HG02885 (cell line): Measurements from ENCODE around the gene AGO4.
A peak's percentile ranks its signal among the peaks of the same experiment; 100 is the strongest.
"Not testable (repeated sequence)": the region's sequence is repeated elsewhere in the genome, so short reads cannot be mapped to it uniquely, and the experiment has no call there.

Experiments used
- ATAC-seq: cut with Tn5 transposase; IDR thresholded peaks from one replicate; pipeline ENCODE4 v1.9.1; 2021; ENCODE audit warnings: mild to moderate bottlenecking; ENCODE audit not compliant: unreplicated experiment, poor library complexity

AGO4 gene

GRCh38 chr1:35807614-35808449, at the start of gene AGO4:
Gene AGO4, plus strand, starts transcription at chr1:35808016. Its CDS starts 401 bp downstream, at chr1:35808417.
- ATAC-seq, result peak; percentile 55

- no peak for ATAC-seq
Observed at GRCh38 chr1:35762141-35762540, 45.7 kb upstream of the AGO4 start.

- ATAC-seq, result no peak
Observed at GRCh38 chr1:35763201-35763600, 44.6 kb upstream of the AGO4 start.

GRCh38 chr1:35764283-35764682, 43.5 kb upstream of the AGO4 start:
- ATAC-seq, result no peak

- no peak for ATAC-seq
Observed at GRCh38 chr1:35768350-35769187, 39.2 kb upstream of the AGO4 start.

- ATAC-seq, result peak; percentile 79
Observed at GRCh38 chr1:35769188-35769758, 38.5 kb upstream of the AGO4 start.

GRCh38 chr1:35773711-35774110, 34.1 kb upstream of the AGO4 start:
- ATAC-seq, result no peak

- not testable (repeated sequence) for ATAC-seq
Observed at GRCh38 chr1:35776172-35776571, 31.6 kb upstream of the AGO4 start.

- ATAC-seq, result no peak
Observed at GRCh38 chr1:35777109-35777508, 30.7 kb upstream of the AGO4 start.

- ATAC-seq, result no peak
Observed at GRCh38 chr1:35783055-35783583, 24.7 kb upstream of the AGO4 start.

GRCh38 chr1:35784364-35784763, 23.5 kb upstream of the AGO4 start:
- ATAC-seq, result not testable (repeated sequence)

- ATAC-seq, result no peak
Observed at GRCh38 chr1:35788139-35788538, 19.7 kb upstream of the AGO4 start.

- ATAC-seq, result no peak
Observed at GRCh38 chr1:35790670-35791069, 17.1 kb upstream of the AGO4 start.

- no peak for ATAC-seq
Observed at GRCh38 chr1:35795295-35795694, 12.5 kb upstream of the AGO4 start.

GRCh38 chr1:35797380-35797779, 10.4 kb upstream of the AGO4 start:
- no peak for ATAC-seq

GRCh38 chr1:35798019-35798418, 9.8 kb upstream of the AGO4 start:
- not testable (repeated sequence) for ATAC-seq

- not testable (repeated sequence) for ATAC-seq
Observed at GRCh38 chr1:35800167-35800887, 7.5 kb upstream of the AGO4 start.

- peak; percentile 28 for ATAC-seq
Observed at GRCh38 chr1:35808450-35809113, 766 bp downstream of the AGO4 start.
